ENCODE data around the gene CSNK1A1.
"Not testable (repeated sequence)": the region's sequence is repeated elsewhere in the genome, so short reads cannot be mapped to it uniquely, and the experiment has no call there.

CSNK1A1 gene

DNA sequence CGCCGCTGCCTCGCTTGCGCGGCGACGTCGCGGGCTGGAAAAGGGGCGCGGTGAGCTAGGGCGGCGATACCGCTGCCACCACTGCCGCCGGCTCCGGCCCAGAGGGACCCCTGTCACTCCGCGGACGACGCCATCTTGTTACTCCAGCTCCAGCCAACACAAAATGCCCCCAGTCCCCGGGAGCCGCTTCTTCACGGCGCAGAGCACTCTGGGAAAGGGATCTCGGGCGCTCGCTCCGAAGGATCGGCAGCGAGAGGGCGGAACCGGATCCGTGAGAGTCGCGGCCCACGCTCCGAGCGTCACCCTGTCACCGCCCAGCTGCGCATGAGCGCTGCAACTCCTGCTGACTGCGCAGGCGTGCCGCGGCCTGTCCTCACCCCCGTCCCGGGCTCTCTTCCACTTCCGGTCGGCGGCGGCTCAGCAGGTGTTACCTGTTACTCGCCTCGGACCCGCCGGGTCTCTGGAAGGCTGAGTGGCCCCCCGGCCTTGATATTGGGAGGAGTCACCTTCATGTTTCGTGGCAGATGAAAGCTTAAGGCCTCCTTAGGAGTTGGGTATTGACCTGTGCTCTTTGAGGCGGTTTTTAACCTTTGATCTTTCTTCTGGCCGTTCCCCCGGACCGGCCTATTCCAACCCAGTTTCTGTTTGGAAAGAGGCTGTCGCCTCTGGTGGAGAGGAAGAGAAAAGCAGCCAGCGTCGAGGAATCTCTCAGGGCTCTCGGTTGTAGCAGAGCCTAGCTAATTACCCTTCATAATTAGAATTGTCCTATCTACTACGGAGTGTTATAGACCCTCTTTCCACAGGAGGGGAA lies at the start of gene CSNK1A1:
Gene CSNK1A1 (minus strand): TSS at position 213 of the 811 bp plus-strand sequence. CDS start 475 bp downstream, outside the sequence.
- DNase-seq = peak; percentile 99

DNA sequence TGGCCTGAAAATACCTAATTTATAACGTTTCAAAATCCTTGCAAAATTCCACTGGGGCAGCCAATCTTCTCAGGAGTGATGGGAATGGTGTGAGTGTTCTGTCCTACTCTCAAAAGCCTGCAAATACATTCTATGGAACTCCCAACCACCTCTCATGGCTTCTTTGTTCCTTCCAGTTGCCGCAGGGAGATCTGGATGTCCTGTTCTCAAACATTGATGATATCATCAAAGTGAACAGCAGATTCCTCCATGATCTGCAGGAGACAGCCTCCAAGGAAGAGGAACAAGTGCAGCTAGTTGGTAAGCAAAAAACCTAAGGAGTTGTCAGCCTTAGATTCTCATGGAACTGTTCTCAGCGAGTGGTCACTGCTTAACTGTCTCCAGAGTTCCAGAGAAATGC lies 49.7 kb upstream of the CSNK1A1 start:
- no peak for DNase-seq

- no peak for DNase-seq
Observed at GRCh38 chr5:149599375-149599774, 48.1 kb upstream of the CSNK1A1 start.

- DNase-seq = no peak
Observed at GRCh38 chr5:149598966-149599365, 47.7 kb upstream of the CSNK1A1 start.

DNA sequence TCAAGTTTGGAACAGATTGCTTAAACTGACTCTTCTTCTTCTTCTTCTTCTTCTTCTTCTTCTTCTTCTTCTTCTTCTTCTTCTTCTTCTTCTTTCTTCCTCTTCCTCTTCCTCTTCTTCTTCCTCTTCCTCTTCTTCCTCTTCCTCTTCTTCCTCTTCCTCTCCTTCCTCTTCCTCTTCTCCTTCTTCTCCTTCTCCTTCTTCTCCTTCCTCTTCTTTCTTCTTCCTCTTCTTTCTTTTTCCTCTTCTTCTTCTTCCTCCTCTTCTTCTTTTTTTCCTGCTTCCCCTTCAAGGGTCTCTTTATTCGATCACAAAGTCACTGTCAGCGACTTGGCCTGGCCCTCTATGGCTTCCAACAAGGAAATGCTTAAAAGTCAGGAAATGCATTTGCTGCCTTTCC lies 47.0 kb upstream of the CSNK1A1 start:
- not testable (repeated sequence) for DNase-seq

- DNase-seq = no peak
Observed at GRCh38 chr5:149597618-149598017, 46.4 kb upstream of the CSNK1A1 start.

DNA sequence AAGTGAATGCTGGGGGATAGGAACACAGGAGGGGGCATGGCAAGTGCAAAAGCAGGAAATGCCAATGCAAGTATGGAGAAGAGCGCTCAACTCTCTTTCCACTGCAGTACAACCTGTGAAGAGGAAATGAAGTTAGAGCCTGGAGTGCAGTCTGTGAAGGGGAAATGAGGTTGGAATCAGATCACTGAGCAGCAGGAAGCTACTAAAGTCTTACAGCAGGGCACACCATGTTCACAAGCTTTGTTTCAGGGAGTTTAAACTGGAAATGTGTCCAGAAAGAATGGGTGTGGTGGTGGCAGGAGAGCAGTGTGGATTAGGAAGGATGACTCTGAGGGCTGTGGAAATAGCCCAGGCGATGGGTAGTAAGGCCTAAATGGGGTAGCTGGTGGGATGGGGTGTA lies 45.5 kb upstream of the CSNK1A1 start:
- DNase-seq = no peak

DNA sequence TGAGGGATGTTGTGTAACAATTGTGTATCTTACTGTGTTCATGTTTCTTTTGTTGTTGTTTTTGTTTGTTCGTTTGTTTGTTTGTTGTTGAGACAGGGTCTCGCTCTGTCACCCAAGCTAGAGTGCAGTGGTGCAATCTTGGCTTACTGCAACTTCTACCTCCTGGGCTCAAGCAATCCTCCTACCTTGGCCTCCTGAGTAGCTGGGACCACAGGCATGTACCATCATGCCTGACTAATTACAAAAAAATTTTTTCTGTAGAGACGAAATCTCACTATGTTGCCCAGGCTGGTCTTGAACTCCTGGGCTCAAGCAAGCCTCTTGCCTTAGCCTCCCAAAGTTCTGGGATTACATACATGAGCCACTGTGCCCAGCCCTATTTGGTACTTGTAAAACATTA lies 43.9 kb upstream of the CSNK1A1 start:
- not testable (repeated sequence) for DNase-seq

DNA sequence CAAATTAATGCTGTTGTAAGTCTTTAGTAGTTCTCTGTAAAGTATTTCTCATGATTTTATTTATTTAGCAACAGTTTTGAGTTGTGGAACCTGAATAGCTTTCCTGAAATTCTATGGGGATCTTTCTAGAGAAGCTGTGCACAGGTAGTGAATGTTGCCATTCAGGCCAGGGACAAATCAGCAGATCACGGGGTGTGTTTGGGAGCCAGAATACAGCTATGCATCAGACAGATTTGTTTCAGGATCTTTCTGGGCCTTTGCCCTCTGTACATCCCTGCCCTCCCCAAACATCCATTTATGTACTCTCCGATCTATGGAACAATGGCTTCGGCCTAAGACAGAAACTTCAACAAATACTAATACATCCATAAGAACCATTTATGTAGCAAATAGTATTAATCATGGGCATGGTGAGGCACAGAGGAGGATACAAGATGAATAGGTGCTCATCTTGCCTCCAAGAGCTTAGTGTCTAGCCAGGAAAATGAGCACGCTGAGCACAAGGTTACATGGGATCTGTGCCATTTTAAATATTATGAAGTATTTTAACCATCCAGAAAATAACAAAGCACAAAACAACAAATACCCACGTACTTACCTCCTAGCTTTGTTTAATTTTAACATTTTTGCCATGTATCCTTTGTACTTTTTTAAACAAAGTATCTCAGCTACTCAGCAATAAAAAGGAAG lies 43.1 kb upstream of the CSNK1A1 start:
- no peak for DNase-seq

- DNase-seq = no peak
Observed at GRCh38 chr5:149593370-149593769, 42.1 kb upstream of the CSNK1A1 start.

GRCh38 chr5:149588936-149589335 lies 37.7 kb upstream of the CSNK1A1 start:
- DNase-seq = no peak

- no peak for DNase-seq
Observed at GRCh38 chr5:149586708-149587318, 35.6 kb upstream of the CSNK1A1 start.

- DNase-seq = no peak
Observed at GRCh38 chr5:149585910-149586309, 34.7 kb upstream of the CSNK1A1 start.

GRCh38 chr5:149584121-149584520 lies 32.9 kb upstream of the CSNK1A1 start:
- no peak for DNase-seq

DNA sequence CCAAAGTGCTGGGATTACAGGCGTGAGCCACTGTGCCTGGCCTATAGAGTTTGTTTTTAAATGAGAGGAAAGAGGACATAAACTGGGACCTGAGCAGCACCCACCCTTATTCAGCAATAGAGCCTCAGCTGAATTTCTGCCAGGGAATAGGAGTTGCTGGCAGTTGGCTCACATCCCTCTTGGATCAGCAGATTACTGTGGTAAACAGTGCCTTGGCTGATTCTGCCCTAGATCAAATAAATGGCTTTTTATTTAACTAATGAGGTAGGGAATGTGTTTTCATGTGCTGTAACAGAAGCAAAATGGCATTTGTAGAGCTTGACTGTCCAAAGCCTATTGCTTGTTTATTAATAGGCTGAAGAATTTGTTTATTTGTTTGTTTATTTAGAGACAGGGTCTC lies 32.2 kb upstream of the CSNK1A1 start:
- DNase-seq = no peak

DNA sequence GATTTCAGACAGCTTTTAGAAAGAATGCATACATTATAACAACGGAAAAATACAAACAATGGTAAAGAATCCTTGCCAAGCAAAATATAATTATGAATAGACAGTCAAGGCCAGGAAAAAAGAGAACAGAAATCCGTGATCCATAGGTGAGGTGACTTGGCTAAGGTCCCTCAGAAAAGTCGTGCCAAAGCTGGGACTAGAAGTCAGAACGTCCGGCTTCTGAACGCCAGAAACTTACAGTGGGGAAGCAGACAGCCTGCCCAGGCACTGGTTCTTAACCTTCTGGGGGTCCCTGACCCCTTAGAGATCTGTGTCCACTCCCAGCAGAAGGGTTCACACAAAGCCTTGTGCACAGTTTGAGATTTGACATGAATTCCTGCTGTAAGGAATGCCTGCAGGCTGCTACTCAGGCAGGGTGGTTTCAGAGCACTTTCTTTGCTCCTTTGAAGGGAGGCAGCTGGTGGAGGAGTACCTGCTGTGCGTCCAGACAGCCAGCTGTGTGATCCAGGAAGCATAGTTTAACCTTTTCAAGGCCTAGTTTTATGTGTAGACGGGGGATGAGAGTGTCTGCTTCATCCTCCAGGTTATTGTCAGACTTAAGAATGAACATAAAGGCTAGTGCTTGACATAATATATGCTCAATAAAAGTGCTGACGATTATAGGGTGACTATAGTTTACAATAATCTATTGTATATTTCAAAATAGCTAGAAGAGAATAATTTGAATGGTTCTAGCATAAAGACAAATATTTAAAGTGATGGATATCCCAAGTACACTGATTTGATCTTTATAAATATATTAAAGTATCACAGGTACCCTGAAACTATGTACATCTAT lies 30.9 kb upstream of the CSNK1A1 start:
- no peak for DNase-seq

- peak; percentile 56 for DNase-seq
Observed at GRCh38 chr5:149581192-149581861, 30.1 kb upstream of the CSNK1A1 start, which contains the start of gene ARHGEF37. ARHGEF37 (plus strand) TSS chr5:149581498; CDS start chr5:149597770, 16,272 bp downstream.

DNA sequence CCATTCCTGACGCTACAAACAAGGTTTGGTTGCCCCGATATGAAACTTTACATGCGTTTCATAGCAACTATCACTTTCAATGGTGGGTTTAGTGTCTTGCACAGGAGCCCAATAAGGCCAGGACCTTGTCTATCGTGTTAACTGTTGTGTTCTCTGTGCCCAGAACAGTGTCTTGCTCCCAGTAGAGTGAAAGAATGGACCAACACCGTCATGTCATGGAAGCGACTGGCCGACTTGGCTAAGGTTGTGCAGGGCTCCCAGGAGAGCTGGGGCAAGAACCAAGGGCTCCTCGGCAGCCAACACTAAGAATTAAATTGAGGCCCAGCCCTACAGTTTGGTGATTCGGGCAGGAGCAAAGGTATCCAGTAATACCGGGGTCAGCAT lies 29.6 kb upstream of the CSNK1A1 start:
- DNase-seq = no peak

DNA sequence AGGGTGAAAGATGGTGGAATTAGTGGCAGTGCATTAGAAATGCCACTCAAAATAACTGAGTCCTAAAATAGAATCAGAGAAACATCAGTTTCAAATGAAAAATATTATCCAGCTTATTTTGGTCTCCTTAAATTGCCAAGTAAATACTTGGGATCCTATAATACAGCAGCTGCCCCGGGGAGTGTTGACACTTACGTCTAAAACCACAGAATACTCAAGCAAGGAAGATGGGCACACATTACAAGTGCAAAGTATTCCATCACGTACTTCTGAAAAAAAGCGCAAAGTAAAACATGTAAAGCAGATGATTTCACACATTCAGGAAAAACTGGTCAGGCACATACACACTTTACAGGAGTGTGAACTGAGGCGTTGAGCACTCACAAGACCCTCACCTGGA lies 27.7 kb upstream of the CSNK1A1 start:
- DNase-seq = no peak

DNA sequence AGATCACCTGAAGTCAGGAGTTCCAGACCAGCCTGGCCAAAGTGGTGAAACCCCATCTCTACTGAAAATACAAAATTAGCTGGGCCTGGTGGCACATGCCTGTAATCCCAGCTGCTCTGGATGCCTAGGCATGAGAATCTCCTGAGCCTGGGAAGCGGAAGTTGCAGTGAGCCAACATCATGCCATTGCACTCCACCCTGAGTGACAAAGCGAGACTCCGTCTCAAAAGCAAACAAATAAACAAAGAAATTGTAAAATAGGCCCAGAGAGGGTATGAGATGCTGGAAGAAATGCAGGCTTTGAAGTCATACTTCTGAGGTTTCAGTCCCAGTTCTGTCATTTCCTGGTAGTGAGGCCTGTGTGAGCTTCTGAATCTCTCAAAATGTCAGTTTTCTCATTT lies 24.8 kb upstream of the CSNK1A1 start:
- DNase-seq = no peak

DNA sequence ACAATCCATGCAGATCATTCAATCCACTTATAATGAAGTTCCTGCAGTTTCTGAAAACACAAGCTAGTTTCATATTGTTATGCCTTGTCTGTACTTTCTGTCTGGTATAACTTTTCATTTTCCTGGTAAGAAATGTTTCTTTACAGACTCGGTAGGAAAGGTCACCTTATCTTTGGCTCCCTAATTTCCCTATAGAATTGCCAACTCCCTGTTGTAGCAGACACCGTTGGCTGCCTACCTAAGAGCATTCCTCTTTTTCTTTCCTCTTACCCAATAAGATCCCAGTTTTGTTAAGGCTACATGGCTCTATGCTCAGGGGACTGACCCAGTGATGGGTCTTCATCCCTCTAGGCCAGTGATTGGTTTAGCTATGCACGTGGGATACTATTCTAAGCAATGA lies 23.9 kb upstream of the CSNK1A1 start:
- DNase-seq = no peak

- DNase-seq = no peak
Observed at GRCh38 chr5:149572576-149573231, 21.5 kb upstream of the CSNK1A1 start.

Measured in stimulated activated CD4-positive, alpha-beta T cell treated with anti-CD3 and anti-CD28 coated beads, Interleukin-12 subunit alpha, Interleukin-12 subunit beta, amount 100 ng/mL, for 4 hours (primary cell).